NCI-H2107 treated with DMSO at 0.1 percent for 48 hours (cell line): Measurements from ENCODE around the gene BTRC.

Experiments used
- DNase-seq: peaks from one replicate; lab custom pipeline; 2025; ENCODE audit not compliant: unreplicated experiment; lab: John Stamatoyannopoulos, UW

The BTRC gene

GRCh38 chr10:101441541-101442455, 87.8 kb downstream of the BTRC start:
- DNase-seq = peak; percentile 76

GRCh38 chr10:101442456-101442800, 88.5 kb downstream of the BTRC start:
- no peak for DNase-seq

GRCh38 chr10:101444058-101444898, 90.3 kb downstream of the BTRC start:
- DNase-seq = peak; percentile 55

GRCh38 chr10:101446071-101446470, 92.1 kb downstream of the BTRC start:
- DNase-seq = no peak

- DNase-seq = no peak
Measured at GRCh38 chr10:101446947-101447346, 93.0 kb downstream of the BTRC start.

GRCh38 chr10:101447477-101447876, 93.5 kb downstream of the BTRC start:
- DNase-seq = no peak

- no peak for DNase-seq
Measured at GRCh38 chr10:101450277-101451080, 96.5 kb downstream of the BTRC start.

- no peak for DNase-seq
Measured at GRCh38 chr10:101451261-101451660, 97.3 kb downstream of the BTRC start.

- no peak for DNase-seq
Measured at GRCh38 chr10:101451667-101452069, 97.7 kb downstream of the BTRC start.

- DNase-seq = no peak
Measured at GRCh38 chr10:101452176-101452575, 98.2 kb downstream of the BTRC start.

- DNase-seq = no peak
Measured at GRCh38 chr10:101452593-101452992, 98.6 kb downstream of the BTRC start.

GRCh38 chr10:101453318-101453717, 99.4 kb downstream of the BTRC start:
- DNase-seq = no peak

GRCh38 chr10:101453791-101454718, 100.1 kb downstream of the BTRC start:
- no peak for DNase-seq

- DNase-seq = no peak
Measured at GRCh38 chr10:101458869-101459268, 104.9 kb downstream of the BTRC start.

- DNase-seq = no peak
Measured at GRCh38 chr10:101464082-101464481, 110.1 kb downstream of the BTRC start.

GRCh38 chr10:101464599-101464998, 110.6 kb downstream of the BTRC start:
- DNase-seq = no peak

GRCh38 chr10:101466016-101466912, 112.3 kb downstream of the BTRC start:
- peak; percentile 44 for DNase-seq

GRCh38 chr10:101467286-101467770, 113.4 kb downstream of the BTRC start:
- DNase-seq = peak; percentile 79

GRCh38 chr10:101468159-101468558, 114.2 kb downstream of the BTRC start:
- no peak for DNase-seq
